Astrocyte of the cerebellum (primary cell): Measurements from ENCODE around the gene CAPRIN1.

Experiments used
- DNase-seq: peaks from one replicate; pipeline ENCODE4 v3.0.0-alpha.2; 2011; ENCODE audit warnings: low read depth
- H3K4me3 ChIP-seq: 2 replicates; pipeline ENCODE4 v1.5.1; 2011; ENCODE audit warnings: mild to moderate bottlenecking, low read depth, low read length, moderate library complexity
- CTCF ChIP-seq: IDR thresholded peaks from 2 replicates; pipeline ENCODE4 v1.5.1; 2012; ENCODE audit warnings: low read length, low read depth, moderate library complexity, mild to moderate bottlenecking; ENCODE audit errors: missing control alignments
- in situ Hi-C: cut with HindIII; loops from 2 replicates; pipeline ENCODE4 v1.10.0; 2017; ENCODE audit warnings: low sequenced_read_pairs

The CAPRIN1 gene

GRCh38 chr11:34105079-34105956, 53.8 kb downstream of the CAPRIN1 start, which contains the start of gene NAT10:
Gene NAT10 (plus strand): TSS chr11:34105629. CDS start chr11:34108226, 2,597 bp downstream.
- peak; percentile 7 for TF ChIP-seq CTCF
- H3K4me3 ChIP-seq, result peak within 1 kb of the TSS; percentile 88
- in situ Hi-C loops, result loop anchor here (5.0 kb wide), 1 partner anchor 42 kb away; no protein-coding TSS in a partner anchor
- peak; percentile 98 for DNase-seq

- no peak for TF ChIP-seq CTCF
- in situ Hi-C loops, result loop anchor here (5.0 kb wide), 1 partner anchor 41 kb away; no protein-coding TSS in a partner anchor
- DNase-seq, result no peak
- peak overlapping the region; percentile 88 for H3K4me3 ChIP-seq
Observed at GRCh38 chr11:34105957-34106504, 54.5 kb downstream of the CAPRIN1 start.

GRCh38 chr11:34111722-34112270, 60.3 kb downstream of the CAPRIN1 start:
- in situ Hi-C loops, result no loop called here
- no peak overlapping the region for H3K4me3 ChIP-seq
- no peak for TF ChIP-seq CTCF
- no peak for DNase-seq

- TF ChIP-seq CTCF, result no peak
- H3K4me3 ChIP-seq, result no peak overlapping the region
- in situ Hi-C loops, result no loop called here
- no peak for DNase-seq
Observed at GRCh38 chr11:34114014-34114413, 62.5 kb downstream of the CAPRIN1 start.

GRCh38 chr11:34114471-34114870, 62.9 kb downstream of the CAPRIN1 start:
- in situ Hi-C loops, result no loop called here
- no peak for TF ChIP-seq CTCF
- DNase-seq, result no peak
- no peak overlapping the region for H3K4me3 ChIP-seq

GRCh38 chr11:34120651-34121050, 69.1 kb downstream of the CAPRIN1 start:
- H3K4me3 ChIP-seq, result no peak overlapping the region
- no peak for DNase-seq
- no peak for TF ChIP-seq CTCF
- in situ Hi-C loops, result no loop called here
